Skeletal muscle tissue (tissue), 4 donors: ENCODE data around the gene GOLGA6L7. TPM values are rescaled to one million over a fixed set of nuclear protein-coding genes. Genes with fewer than 3 reads are reported as not detected.
"Not testable (repeated sequence)": the region's sequence is repeated elsewhere in the genome, so short reads cannot be mapped to it uniquely, and the experiment has no call there.

Experiments
- H3K27ac ChIP-seq: one replicate; pipeline ENCODE4 v1.7.0; 2013; ENCODE audit warnings: mild to moderate bottlenecking, low read depth, low read length, inconsistent platforms
- H3K27me3 ChIP-seq, 3 donors: one replicate each; pipeline ENCODE4 v1.7.0; 2013; ENCODE audit warnings: low read length in 3 of 3; ENCODE audit not compliant: control insufficient read depth in 3 of 3, insufficient read depth in 3 of 3
- H3K36me3 ChIP-seq, 3 donors: one replicate each; pipeline ENCODE4 v1.7.0; 2013; ENCODE audit warnings: low read length in 3 of 3; ENCODE audit not compliant: control insufficient read depth in 3 of 3, insufficient read depth in 3 of 3
- H3K4me1 ChIP-seq, 3 donors: one replicate each; pipeline ENCODE4 v1.7.0; 2013; ENCODE audit warnings: low read length in 3 of 3, mild to moderate bottlenecking in 3 of 3; ENCODE audit not compliant: control insufficient read depth in 3 of 3, insufficient read depth in 3 of 3
- H3K4me3 ChIP-seq, 3 donors: one replicate each; pipeline ENCODE4 v1.7.0; 2013; ENCODE audit warnings: low read length in 3 of 3
- H3K9ac ChIP-seq, 3 donors: one replicate each; pipeline ENCODE4 v1.7.0; 2013; ENCODE audit warnings: low read length in 3 of 3, mild to moderate bottlenecking in 3 of 3, moderate library complexity in 2 of 3, low read depth in 1 of 3
- H3K9me3 ChIP-seq, 3 donors: one replicate each; pipeline ENCODE4 v1.7.0; 2013; ENCODE audit warnings: low read length in 3 of 3; ENCODE audit not compliant: control insufficient read depth in 3 of 3
- total RNA-seq: library from RNA; depleted of rRNA; stranded (reverse); fragments of >200 nt; gene quantifications from one replicate; pipeline ENCODE4 v1.2.3, GENCODE V29; 2014
- donor health status: Osteomylitis.

Gene GOLGA6L7
- total RNA-seq, 1 donor from 2014 or later, result not detected

DNA sequence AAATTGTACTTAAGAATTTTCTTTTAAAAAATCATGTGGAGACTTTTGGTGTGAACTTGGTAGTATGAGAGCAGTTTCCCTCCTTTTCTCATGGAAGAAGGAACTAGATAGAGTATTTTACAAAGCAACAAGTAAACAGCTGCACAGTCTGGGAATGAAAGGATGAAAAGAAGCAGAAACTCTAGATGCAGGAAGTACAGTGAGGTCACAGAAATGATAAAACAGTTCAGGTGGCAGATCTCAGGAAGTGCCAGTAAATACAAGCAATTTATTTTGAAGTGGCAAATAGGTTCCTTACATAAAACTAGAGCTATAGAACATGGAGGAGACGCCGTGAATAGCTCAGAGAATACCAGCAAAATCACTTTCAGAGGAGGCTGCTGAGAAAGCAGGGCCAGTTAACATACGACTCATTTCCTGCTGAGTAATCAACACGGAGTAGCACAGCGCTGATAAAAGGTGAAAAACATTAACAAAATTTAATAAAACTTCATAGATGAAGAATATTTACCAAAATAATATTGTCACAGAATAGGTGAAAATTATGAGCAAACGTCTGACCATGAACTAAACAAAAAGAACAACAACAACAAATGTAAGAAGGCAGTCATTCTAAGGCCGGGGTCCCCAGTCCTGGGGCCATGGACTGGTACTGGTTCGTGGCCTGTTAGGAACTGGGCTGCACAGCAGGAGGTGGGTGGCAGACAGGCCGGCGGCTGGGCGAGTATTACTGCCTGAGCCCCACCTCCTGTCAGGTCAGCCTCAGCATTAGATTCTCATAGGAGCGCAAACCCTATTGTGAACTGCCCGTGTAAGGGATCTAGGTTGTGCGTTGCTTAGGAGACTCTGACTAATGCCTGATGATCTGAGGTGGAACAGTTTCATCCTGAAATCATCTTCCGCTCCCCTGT is 29.2 kb downstream of the GOLGA6L7 start:
- H3K27ac ChIP-seq, H3K9me3 ChIP-seq, H3K36me3 ChIP-seq, H3K4me3 ChIP-seq, H3K4me1 ChIP-seq, H3K9ac ChIP-seq, H3K27me3 ChIP-seq: not testable (repeated sequence)

DNA sequence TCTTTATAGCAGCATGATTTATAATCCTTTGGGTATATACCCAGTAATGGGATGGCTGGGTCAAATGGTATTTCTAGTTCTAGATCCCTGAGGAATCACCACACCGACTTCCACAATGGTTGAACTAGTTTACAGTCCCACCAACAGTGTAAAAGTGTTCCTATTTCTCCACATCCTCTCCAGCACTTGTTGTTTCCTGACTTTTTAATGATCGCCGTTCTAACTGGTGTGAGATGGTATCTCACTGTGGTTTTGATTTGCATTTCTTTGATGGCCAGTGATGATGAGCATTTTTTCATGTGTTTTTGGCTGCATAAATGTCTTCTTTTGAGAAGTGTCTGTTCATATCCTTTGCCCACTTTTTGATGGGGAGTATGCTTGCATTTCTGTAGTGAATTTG is 30.3 kb downstream of the GOLGA6L7 start:
- not testable (repeated sequence) for H3K36me3 ChIP-seq, H3K27ac ChIP-seq, H3K9me3 ChIP-seq, H3K4me3 ChIP-seq, H3K4me1 ChIP-seq, H3K9ac ChIP-seq, H3K27me3 ChIP-seq

DNA sequence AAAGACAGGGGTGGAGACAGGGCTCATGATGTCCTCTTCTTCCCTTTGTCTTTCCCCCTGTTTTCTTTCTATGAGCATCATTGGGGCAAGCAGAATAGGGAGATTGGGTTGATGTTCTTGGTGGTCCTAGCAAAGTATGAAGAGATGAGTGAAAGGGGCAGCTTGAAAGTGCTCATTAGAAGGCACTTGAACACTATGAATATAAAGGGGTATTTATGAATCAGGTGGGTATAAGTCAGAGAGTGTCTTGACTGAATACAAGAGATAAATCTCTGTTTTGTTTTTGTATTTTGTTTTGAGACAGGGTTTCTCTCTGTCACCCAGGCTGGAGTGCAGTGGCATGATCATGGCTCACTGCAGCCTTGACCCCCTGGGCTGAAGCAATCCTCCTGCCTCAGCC is 34.4 kb downstream of the GOLGA6L7 start:
- H3K4me1 ChIP-seq, H3K27me3 ChIP-seq, H3K4me3 ChIP-seq, H3K9me3 ChIP-seq, H3K36me3 ChIP-seq, H3K9ac ChIP-seq, H3K27ac ChIP-seq: not testable (repeated sequence)

DNA sequence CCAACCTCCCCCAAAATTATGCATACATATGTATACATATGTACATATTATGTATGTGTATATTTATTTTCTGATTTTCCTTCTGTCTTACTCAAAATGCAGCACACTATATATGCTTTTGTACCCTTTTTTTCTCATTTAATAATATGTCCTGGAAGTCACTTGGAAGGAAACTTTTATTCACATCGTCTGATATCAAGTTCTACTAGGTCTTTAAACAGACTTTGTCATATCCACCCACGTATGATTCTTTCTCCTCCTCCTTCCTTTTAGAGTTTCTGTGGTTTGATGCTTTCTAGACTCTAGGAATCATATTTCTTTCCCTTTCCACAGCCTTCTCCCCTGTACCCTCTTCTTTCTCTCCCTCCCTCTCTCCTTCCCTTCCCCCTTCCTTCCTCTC is 35.1 kb downstream of the GOLGA6L7 start:
- not testable (repeated sequence) for H3K9me3 ChIP-seq, H3K36me3 ChIP-seq, H3K9ac ChIP-seq, H3K4me1 ChIP-seq, H3K4me3 ChIP-seq, H3K27me3 ChIP-seq, H3K27ac ChIP-seq

DNA sequence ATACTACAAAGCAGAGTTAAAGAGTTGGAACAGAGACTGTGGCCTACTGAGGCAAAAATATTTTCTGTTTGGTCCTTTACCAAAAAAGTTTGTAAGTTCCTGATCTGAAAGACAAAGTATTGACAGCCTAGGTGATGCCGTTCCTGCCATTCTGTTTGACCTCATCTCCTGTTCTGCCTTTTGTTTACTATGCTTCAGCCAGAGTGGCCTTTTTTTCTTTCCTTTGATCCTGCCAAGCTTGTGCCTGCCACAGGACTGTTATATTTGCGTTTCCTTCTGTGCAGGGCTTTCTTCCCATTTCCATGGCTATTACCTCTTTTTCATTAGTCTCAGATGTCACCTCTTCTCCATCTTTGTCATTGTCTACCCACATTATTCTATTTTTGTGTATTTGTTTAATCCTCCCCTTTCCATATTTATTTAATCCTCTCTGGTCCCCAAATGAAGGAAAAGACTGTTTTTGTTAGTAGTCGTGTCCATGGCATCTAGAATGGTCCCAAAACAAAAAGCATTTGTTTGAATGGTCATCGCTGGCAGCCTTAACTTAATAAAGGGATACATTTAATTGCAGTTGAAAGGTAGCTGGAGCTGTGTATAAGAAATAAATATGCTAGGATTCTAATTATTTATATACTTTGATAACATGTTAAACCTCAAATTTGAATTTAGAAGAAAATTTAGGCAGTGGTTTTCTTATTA is 36.4 kb downstream of the GOLGA6L7 start:
- H3K27me3 ChIP-seq, result not testable (repeated sequence)

DNA sequence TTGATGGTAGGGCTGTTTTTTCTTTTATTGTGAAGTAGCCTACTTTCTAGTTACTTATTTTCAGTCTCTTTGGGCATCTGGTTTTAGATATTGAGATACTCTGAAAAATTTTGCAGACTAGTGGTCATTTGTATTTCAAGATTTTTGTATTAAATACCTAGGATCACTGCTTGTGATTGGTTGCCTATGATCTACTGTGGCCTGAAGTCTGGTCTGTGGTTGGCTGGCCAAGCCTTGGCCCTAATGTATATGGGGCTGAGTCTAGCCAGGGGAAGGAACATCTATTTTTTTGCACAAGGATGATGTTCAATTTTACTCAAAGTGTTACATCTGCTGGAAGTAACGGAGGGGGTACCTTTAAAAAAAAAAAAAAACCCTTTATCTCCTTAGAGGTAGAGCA is 38.0 kb downstream of the GOLGA6L7 start:
- H3K4me1 ChIP-seq, H3K27me3 ChIP-seq, H3K36me3 ChIP-seq, H3K4me3 ChIP-seq, H3K9me3 ChIP-seq, H3K27ac ChIP-seq, H3K9ac ChIP-seq: not testable (repeated sequence)

More for the DNA sequence above, 36.4 kb downstream of the GOLGA6L7 start:
- H3K27ac ChIP-seq, H3K9ac ChIP-seq, H3K4me1 ChIP-seq, H3K9me3 ChIP-seq, H3K4me3 ChIP-seq, H3K36me3 ChIP-seq: not testable (repeated sequence)

DNA sequence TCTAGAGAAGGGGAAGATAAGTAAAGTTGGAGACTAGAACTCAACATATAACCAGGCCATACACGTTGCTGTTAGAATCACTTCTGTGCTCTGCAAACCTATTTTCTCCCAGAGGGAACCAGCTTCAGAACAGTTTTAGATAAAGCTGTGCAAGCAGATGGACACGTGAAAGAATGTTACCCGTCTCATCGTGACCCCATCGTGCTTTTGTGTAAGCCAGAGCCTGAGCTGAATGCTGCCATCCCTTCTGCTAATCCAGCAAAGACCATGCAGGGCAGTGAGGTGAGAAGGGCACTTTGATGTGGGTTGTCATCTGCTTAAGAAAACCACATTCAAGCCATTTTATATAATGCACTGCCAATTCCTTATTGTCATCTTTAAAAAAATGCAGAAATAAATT is 40.3 kb downstream of the GOLGA6L7 start:
- not testable (repeated sequence) for H3K4me3 ChIP-seq, H3K9ac ChIP-seq

DNA sequence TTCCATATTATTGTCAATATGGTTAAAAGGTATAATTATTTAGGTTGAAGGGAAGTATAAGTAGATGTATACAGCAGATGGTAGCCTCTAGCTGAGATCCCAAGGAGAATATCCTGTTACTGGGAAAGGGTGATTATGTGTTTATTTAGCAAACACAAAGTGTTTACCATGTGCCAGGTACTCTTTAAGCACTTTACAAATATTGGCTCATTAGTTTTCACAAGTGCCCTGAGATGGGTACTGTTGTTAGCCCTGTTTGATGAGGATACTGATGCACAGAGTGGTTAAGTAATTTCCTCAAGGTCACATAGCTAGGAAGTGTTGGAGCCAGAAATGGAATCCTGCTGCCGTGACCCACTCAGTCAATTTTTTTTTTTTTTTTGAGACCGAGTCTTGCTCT is 48.1 kb downstream of the GOLGA6L7 start:
- H3K27me3 ChIP-seq, H3K4me3 ChIP-seq, H3K27ac ChIP-seq, H3K4me1 ChIP-seq, H3K9ac ChIP-seq, H3K9me3 ChIP-seq, H3K36me3 ChIP-seq: not testable (repeated sequence)

More for the DNA sequence above, 40.3 kb downstream of the GOLGA6L7 start:
- H3K4me1 ChIP-seq, H3K27ac ChIP-seq, H3K36me3 ChIP-seq, H3K9me3 ChIP-seq, H3K27me3 ChIP-seq: not testable (repeated sequence)

DNA sequence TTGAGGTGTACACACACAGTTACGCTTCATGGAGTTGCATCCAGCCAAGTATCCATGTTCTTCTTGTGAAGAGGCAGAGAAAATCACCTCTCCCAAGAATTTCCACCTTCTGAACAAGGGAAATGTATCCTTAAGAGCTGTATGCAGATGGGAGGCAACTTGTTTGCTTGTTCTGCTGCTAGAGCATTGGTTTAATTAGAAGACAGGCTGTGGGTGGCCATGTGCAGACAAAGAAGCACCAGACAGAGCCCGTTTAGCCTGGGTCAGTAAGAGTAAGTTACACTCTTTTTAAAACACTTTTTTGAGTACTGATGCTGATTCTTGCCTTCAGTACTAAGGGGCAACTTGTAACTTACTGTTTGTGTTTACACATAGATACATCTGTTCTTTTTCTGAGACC is 50.2 kb downstream of the GOLGA6L7 start:
- H3K4me1 ChIP-seq, H3K9ac ChIP-seq, H3K4me3 ChIP-seq, H3K9me3 ChIP-seq, H3K27ac ChIP-seq, H3K27me3 ChIP-seq, H3K36me3 ChIP-seq: not testable (repeated sequence)

DNA sequence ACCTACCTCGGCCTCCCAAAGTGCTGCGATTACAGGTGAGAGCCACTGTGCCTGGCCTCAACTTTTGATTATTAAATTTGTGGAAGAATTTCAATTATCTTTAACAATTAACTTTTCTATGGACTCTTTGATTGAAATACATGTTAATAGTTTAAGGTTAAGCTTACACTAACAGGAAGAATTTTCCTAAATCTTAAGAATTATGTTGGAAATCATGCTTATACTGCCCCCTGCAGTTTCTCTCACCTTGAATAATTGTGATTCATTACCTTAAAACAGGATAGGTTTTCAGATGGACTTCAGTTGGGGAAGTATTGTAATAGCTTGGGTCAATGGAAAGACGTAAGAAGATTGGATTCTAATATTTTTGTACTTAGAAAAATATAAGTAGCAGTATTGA is 54.2 kb downstream of the GOLGA6L7 start:
- not testable (repeated sequence) for H3K4me1 ChIP-seq, H3K9ac ChIP-seq, H3K27me3 ChIP-seq, H3K4me3 ChIP-seq, H3K27ac ChIP-seq, H3K36me3 ChIP-seq, H3K9me3 ChIP-seq
